ENCODE results near the gene UBE2E3.

Gene UBE2E3

GRCh38 chr2:181022652-181023051, 42.2 kb downstream of the UBE2E3 start:
- TF ChIP-seq CTCF (IDR thresholded peaks at IDR 0.05; ENCODE audit: low read length) (no peak), EZH2 (IDR thresholded peaks at IDR 0.05; ENCODE audit: borderline replicate concordance, low read length) (no peak)
- H3F3A ChIP-seq (ENCODE audit: insufficient read depth, low read length): no peaks in the 10 kb centered on the region
- no peak overlapping the region for H2AFZ ChIP-seq (ENCODE audit: low read length)
- H3K79me2 ChIP-seq (ENCODE audit: insufficient read depth, low read length): peaks cover 29% of the 10 kb centered on the region
- no peaks in the 10 kb centered on the region for H3K9me3 ChIP-seq (ENCODE audit: low read length)
- no peak overlapping the region for H3K9ac ChIP-seq (ENCODE audit: low read length)
- H3K27ac ChIP-seq (ENCODE audit: low read depth, low read length, poor library complexity, severe bottlenecking): no peak overlapping the region
- H4K20me1 ChIP-seq (ENCODE audit: insufficient read depth, low read length): no peaks in the 10 kb centered on the region
- H3K27me3 ChIP-seq (ENCODE audit: insufficient read depth, low read length): no peaks in the 10 kb centered on the region
- peaks cover 5% of the 10 kb centered on the region for H3K4me1 ChIP-seq (ENCODE audit: insufficient read depth, low read length, severe bottlenecking)
- H3K36me3 ChIP-seq (ENCODE audit: insufficient read depth, low read length): no peaks in the 10 kb centered on the region
- no peak overlapping the region for H3K4me3 ChIP-seq (ENCODE audit: low read depth, low read length, poor library complexity, severe bottlenecking)
- no peak overlapping the region for H3K4me2 ChIP-seq (ENCODE audit: low read length)
- H3K9me2 ChIP-seq (ENCODE audit: low read depth, low read length): no peaks in the 10 kb centered on the region

GRCh38 chr2:181025004-181025403, 44.6 kb downstream of the UBE2E3 start:
- Histone ChIP-seq H3K79me2 (ENCODE audit: insufficient read depth, low read length) (peaks cover 25% of the 10 kb centered on the region), H3K9me3 (ENCODE audit: low read length) (no peaks in the 10 kb centered on the region), H3K27ac (ENCODE audit: low read depth, low read length, poor library complexity, severe bottlenecking) (no peak overlapping the region), H3K9me2 (ENCODE audit: low read depth, low read length) (no peaks in the 10 kb centered on the region), H3K4me3 (ENCODE audit: low read depth, low read length, poor library complexity, severe bottlenecking) (no peak overlapping the region), H3K27me3 (ENCODE audit: insufficient read depth, low read length) (no peaks in the 10 kb centered on the region), H3F3A (ENCODE audit: insufficient read depth, low read length) (no peaks in the 10 kb centered on the region), H4K20me1 (ENCODE audit: insufficient read depth, low read length) (no peaks in the 10 kb centered on the region), H3K4me1 (ENCODE audit: insufficient read depth, low read length, severe bottlenecking) (no peaks in the 10 kb centered on the region), H3K9ac (ENCODE audit: low read length) (no peak overlapping the region), H3K36me3 (ENCODE audit: insufficient read depth, low read length) (no peaks in the 10 kb centered on the region), H3K4me2 (ENCODE audit: low read length) (no peak overlapping the region), H2AFZ (ENCODE audit: low read length) (no peak overlapping the region)
- no peak for TF ChIP-seq EZH2 (IDR thresholded peaks at IDR 0.05; ENCODE audit: borderline replicate concordance, low read length)
- no peak for TF ChIP-seq CTCF (IDR thresholded peaks at IDR 0.05; ENCODE audit: low read length)

DNA sequence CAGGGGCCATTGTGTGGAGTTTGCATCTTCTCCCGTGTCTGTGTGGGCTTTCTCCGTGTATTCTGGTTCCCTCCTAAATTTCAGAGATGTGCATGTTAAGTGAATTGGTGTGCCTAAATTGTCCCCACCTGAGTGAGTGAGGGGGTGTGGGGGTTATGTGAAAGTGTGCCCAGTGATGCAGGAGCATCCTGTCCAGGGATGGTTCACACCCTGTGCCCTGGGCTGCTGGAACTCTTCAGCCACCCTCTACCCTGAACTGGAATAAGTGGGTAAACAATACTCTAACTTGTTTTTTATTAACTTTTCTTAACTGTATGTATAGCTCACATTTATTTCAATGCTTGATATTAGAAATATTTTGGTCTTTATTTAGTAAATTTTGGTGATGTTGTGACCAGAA, 56.0 kb downstream of the UBE2E3 start:
- Histone ChIP-seq H3K4me1 (ENCODE audit: insufficient read depth, low read length, severe bottlenecking) (no peaks in the 10 kb centered on the region), H2AFZ (ENCODE audit: low read length) (no peak overlapping the region), H3K4me3 (ENCODE audit: low read depth, low read length, poor library complexity, severe bottlenecking) (no peak overlapping the region), H3K36me3 (ENCODE audit: insufficient read depth, low read length) (no peaks in the 10 kb centered on the region), H3K9me2 (ENCODE audit: low read depth, low read length) (no peaks in the 10 kb centered on the region), H3K27ac (ENCODE audit: low read depth, low read length, poor library complexity, severe bottlenecking) (no peak overlapping the region), H3K27me3 (ENCODE audit: insufficient read depth, low read length) (no peaks in the 10 kb centered on the region), H3K9ac (ENCODE audit: low read length) (no peak overlapping the region), H4K20me1 (ENCODE audit: insufficient read depth, low read length) (no peaks in the 10 kb centered on the region), H3F3A (ENCODE audit: insufficient read depth, low read length) (no peaks in the 10 kb centered on the region), H3K79me2 (ENCODE audit: insufficient read depth, low read length) (peaks cover 4% of the 10 kb centered on the region), H3K4me2 (ENCODE audit: low read length) (no peak overlapping the region), H3K9me3 (ENCODE audit: low read length) (peaks cover 6% of the 10 kb centered on the region; the same call in 1 of the 2 replicates)
- TF ChIP-seq CTCF (IDR thresholded peaks at IDR 0.05; ENCODE audit: low read length): no peak
- TF ChIP-seq EZH2 (IDR thresholded peaks at IDR 0.05; ENCODE audit: borderline replicate concordance, low read length): no peak
